Panc1 (cell line): ENCODE results near the gene PICALM. TPM values are rescaled to one million over a fixed set of nuclear protein-coding genes. Genes with fewer than 3 reads are reported as not detected.

Source experiments
- ATAC-seq: fragments of 200-7000 bp; cut with Tn5 transposase; 2 replicates; pipeline ENCODE4 v1.9.1; 2020; ENCODE audit warnings: mild to moderate bottlenecking, moderate library complexity
- BruUV-seq: library from RNA; stranded (reverse); fragments of 400-500 nt; replicated peaks from 2 replicates; lab custom pipeline; 2021; lab: Mats Ljungman, UMichigan
- CTCF ChIA-PET: fragments of 300-600 bp; sonication (Branson Sonifier 250); formaldehyde crosslinking; loops from one replicate; lab custom pipeline; 2022; ENCODE audit warnings: antibody characterized with exemption; lab: Charles Lee
- POLR2A ChIA-PET: fragments of 300-600 bp; sonication (Branson Sonifier 250); formaldehyde crosslinking; loops from one replicate; lab custom pipeline; 2022; ENCODE audit warnings: antibody characterized with exemption; lab: Charles Lee
- DNase-seq: peaks from one replicate; pipeline ENCODE4 v3.0.0-alpha.2; 2010; ENCODE audit warnings: low read depth, low spot score
- H3K27ac ChIP-seq: 2 replicates; pipeline ENCODE4 v1.5.1; 2011; ENCODE audit warnings: mild to moderate bottlenecking, low read length, inconsistent platforms
- H3K27me3 ChIP-seq: fragments of 200-500 bp; sonication (Bioruptor generic); 2 replicates; pipeline ENCODE4 v1.6.0; 2014; ENCODE audit warnings: low read length, inconsistent platforms; ENCODE audit not compliant: control insufficient read depth, insufficient read depth
- H3K36me3 ChIP-seq: fragments of 200-500 bp; sonication (Bioruptor generic); 2 replicates; pipeline ENCODE4 v1.5.1; 2014; ENCODE audit warnings: inconsistent platforms, mild to moderate bottlenecking, low read length, moderate library complexity; ENCODE audit not compliant: control insufficient read depth, insufficient read depth
- H3K4me1 ChIP-seq: 2 replicates; pipeline ENCODE4 v1.5.1; 2011; ENCODE audit warnings: inconsistent platforms, mild to moderate bottlenecking, low read length, moderate library complexity; ENCODE audit not compliant: control insufficient read depth, insufficient read depth
- H3K4me3 ChIP-seq, 2 experiments: 2 replicates each; pipeline ENCODE4 v1.5.1; 2011 to 2012; ENCODE audit warnings: low read depth in 2 of 2, low read length in 2 of 2, mild to moderate bottlenecking in 2 of 2, inconsistent platforms in 1 of 2, moderate library complexity in 1 of 2
- H3K9me3 ChIP-seq: fragments of 200-500 bp; sonication (Bioruptor generic); 2 replicates; pipeline ENCODE4 v1.5.1; 2014; ENCODE audit warnings: low read depth, mild to moderate bottlenecking, inconsistent platforms, low read length, moderate library complexity; ENCODE audit not compliant: control insufficient read depth, insufficient read depth
- CTCF ChIP-seq: fragments of 450-650 bp; IDR thresholded peaks from 2 replicates; pipeline ENCODE4 v1.5.1; 2017; ENCODE audit warnings: mild to moderate bottlenecking
- POLR2AphosphoS5 ChIP-seq: IDR thresholded peaks from 2 replicates; pipeline ENCODE4 v1.6.1; 2012; ENCODE audit warnings: mild to moderate bottlenecking, low read depth, low read length, moderate library complexity
- REST ChIP-seq, 2 experiments: IDR thresholded peaks; 2 replicates each; pipeline ENCODE4 v1.6.1; 2011 to 2012; ENCODE audit warnings: low read depth in 2 of 2, control low read depth in 1 of 2, low read length in 1 of 2, mild to moderate bottlenecking in 1 of 2, moderate library complexity in 1 of 2; ENCODE audit not compliant: insufficient read depth in 1 of 2
- SIN3A ChIP-seq: IDR thresholded peaks from 2 replicates; pipeline ENCODE4 v1.6.1; 2012; ENCODE audit warnings: low read depth, mild to moderate bottlenecking, low read length, moderate library complexity, borderline replicate concordance; ENCODE audit not compliant: insufficient read depth
- TCF7L2 ChIP-seq: IDR thresholded peaks from 2 replicates; pipeline ENCODE4 v1.6.1; 2011; ENCODE audit warnings: mild to moderate bottlenecking, low read depth, low read length, inconsistent platforms
- in situ Hi-C: cut with HindIII; loops from 2 replicates; pipeline ENCODE4 v1.10.0; 2016; ENCODE audit warnings: low sequenced_read_pairs, low pct_unique_long_range_greater_than_20kb
- intact Hi-C: fragments of 100-400 bp; cut with micrococcal nuclease; formaldehyde crosslinking; loops from one replicate; pipeline ENCODE4 v1.10.0; 2022; ENCODE audit not compliant: unreplicated experiment
- total RNA-seq: library from RNA; stranded (reverse); gene quantifications from one replicate; pipeline ENCODE4 v1.2.1, GENCODE V29; 2021; ENCODE audit not compliant: unreplicated experiment

Gene PICALM
- total RNA-seq, 1 experiment from 2014 or later, result 153 TPM

- intact Hi-C loops, result no loop called here
- in situ Hi-C loops, result no loop called here
- Histone ChIP-seq H3K4me1 (no peaks in the 10 kb centered on the region), H3K27me3 (no peaks in the 10 kb centered on the region), H3K27ac (no peak overlapping the region), H3K36me3 (peaks cover 13% of the 10 kb centered on the region; the same call in 1 of the 2 replicates), H3K4me3 (no peak overlapping the region), H3K9me3 (no peaks in the 10 kb centered on the region)
- DNase-seq (no peak), ATAC-seq (no peak)
- POLR2A ChIA-PET, result no interaction called here
- no peak for TF ChIP-seq CTCF
- no peak for TF ChIP-seq REST (IDR thresholded peaks at IDR 0.05; ENCODE audit: insufficient read depth in 1 of 2, low read depth in 2 of 2, low read length in 1 of 2)
- no peak for TF ChIP-seq TCF7L2
- TF ChIP-seq POLR2AphosphoS5, result no peak
- no peak for TF ChIP-seq SIN3A
- no TSS peak for BruUV-seq
- CTCF ChIA-PET, result no interaction called here
These were observed 107.8 kb downstream of the PICALM start for GRCh38 chr11:85961130-85961529.

- H3K27me3 ChIP-seq, result no peaks in the 10 kb centered on the region
- no peak overlapping the region for H3K27ac ChIP-seq
- no peaks in the 10 kb centered on the region for H3K4me1 ChIP-seq
- CTCF ChIA-PET, result no interaction called here
- DNase-seq (no peak), ATAC-seq (no peak)
- POLR2A ChIA-PET, result no interaction called here
- no peaks in the 10 kb centered on the region for H3K9me3 ChIP-seq
- no peak overlapping the region for H3K4me3 ChIP-seq
- BruUV-seq, result no TSS peak
- in situ Hi-C loops, result no loop called here
- H3K36me3 ChIP-seq, result peaks cover 16% of the 10 kb centered on the region; the same call in 1 of the 2 replicates
- TF ChIP-seq POLR2AphosphoS5 (no peak), CTCF (no peak), REST (IDR thresholded peaks at IDR 0.05; ENCODE audit: insufficient read depth in 1 of 2, low read depth in 2 of 2, low read length in 1 of 2) (no peak), TCF7L2 (no peak), SIN3A (no peak)
- intact Hi-C loops, result no loop called here
These were observed 108.2 kb downstream of the PICALM start for GRCh38 chr11:85960678-85961077.
